Astrocyte of the spinal cord (primary cell): ENCODE data around the gene PSD4.

Source experiments
- DNase-seq: peaks from one replicate; pipeline ENCODE4 v3.0.0; 2011; ENCODE audit warnings: low read depth, low spot score
- H3K4me3 ChIP-seq: 2 replicates; pipeline ENCODE4 v1.5.1; 2011; ENCODE audit warnings: low read depth, mild to moderate bottlenecking, low read length, moderate library complexity
- CTCF ChIP-seq: IDR thresholded peaks from 2 replicates; pipeline ENCODE4 v1.5.1; 2012; ENCODE audit warnings: low read depth, mild to moderate bottlenecking, low read length, inconsistent platforms
- in situ Hi-C: cut with HindIII; loops from 2 replicates; pipeline ENCODE4 v1.10.0; 2017; ENCODE audit warnings: low sequenced_read_pairs

The PSD4 gene

GRCh38 chr2:113208396-113208795 lies 34.6 kb downstream of the PSD4 start:
- no peak for TF ChIP-seq CTCF
- no peak for DNase-seq
- H3K4me3 ChIP-seq: no peak overlapping the region
- in situ Hi-C loops: no loop called here

GRCh38 chr2:113209011-113209645 lies 35.4 kb downstream of the PSD4 start:
- TF ChIP-seq CTCF: no peak
- in situ Hi-C loops: no loop called here
- H3K4me3 ChIP-seq: no peak overlapping the region
- peak; percentile 48 for DNase-seq

GRCh38 chr2:113209646-113210171 lies 35.9 kb downstream of the PSD4 start:
- no peak for DNase-seq
- H3K4me3 ChIP-seq: no peak overlapping the region
- no peak for TF ChIP-seq CTCF
- in situ Hi-C loops: no loop called here

GRCh38 chr2:113211226-113212105 lies 37.7 kb downstream of the PSD4 start:
- DNase-seq: peak; percentile 71
- no peak overlapping the region for H3K4me3 ChIP-seq
- in situ Hi-C loops: no loop called here
- no peak for TF ChIP-seq CTCF

- no peak overlapping the region for H3K4me3 ChIP-seq
- in situ Hi-C loops: no loop called here
- no peak for TF ChIP-seq CTCF
- peak; percentile 59 for DNase-seq
These were observed 38.7 kb downstream of the PSD4 start for GRCh38 chr2:113212245-113213060.
